ENCODE measurements around the gene SUPT6H.
A peak's percentile ranks its signal among the peaks of the same experiment; 100 is the strongest.
"Not testable (repeated sequence)": the region's sequence is repeated elsewhere in the genome, so short reads cannot be mapped to it uniquely, and the experiment has no call there.

SUPT6H gene

GRCh38 chr17:28645576-28645939, 16.4 kb upstream of the SUPT6H start:
- intact Hi-C loops (cut with DNase I): loop anchor here (1.0 to 10.0 kb wide), 2 partner anchors 17 to 69 kb away; partner anchors contain the start of genes PROCA1, RAB34, RPL23A and SUPT6H
- no peak for DNase-seq

- intact Hi-C loops (cut with DNase I): loop anchor here (10.0 kb wide), 1 partner anchor 69 kb away; the partner anchor contains the start of genes PROCA1, RAB34 and RPL23A
- DNase-seq: no peak
These were observed 15.8 kb upstream of the SUPT6H start for GRCh38 chr17:28646039-28646754.

GRCh38 chr17:28648698-28649097, 13.3 kb upstream of the SUPT6H start:
- intact Hi-C loops (cut with DNase I): loop anchor here (10.0 kb wide), 1 partner anchor 66 kb away; the partner anchor contains the start of genes PROCA1, RAB34 and RPL23A
- peak in 1 of 10 donors; percentile 29 for DNase-seq

- intact Hi-C loops (cut with DNase I): no loop called here
- peak in 1 of 10 donors; percentile 29 for DNase-seq
These were observed 6.8 kb upstream of the SUPT6H start for GRCh38 chr17:28655160-28655559.

GRCh38 chr17:28657756-28658155, 4.2 kb upstream of the SUPT6H start:
- intact Hi-C loops (cut with DNase I): no loop called here

GRCh38 chr17:28658342-28658741, 3.7 kb upstream of the SUPT6H start:
- DNase-seq; intact Hi-C loops (cut with DNase I): not testable (repeated sequence)

More at GRCh38 chr17:28657756-28658155, 4.2 kb upstream of the SUPT6H start:
- no peak for DNase-seq

GRCh38 chr17:28658766-28659496, 3.1 kb upstream of the SUPT6H start:
- DNase-seq: peak in 1 of 10 donors; percentile 69
- intact Hi-C loops (cut with DNase I): not testable (repeated sequence)

GRCh38 chr17:28659497-28659881, 2.5 kb upstream of the SUPT6H start:
- DNase-seq: peak in 1 of 10 donors; percentile 72
- intact Hi-C loops (cut with DNase I): not testable (repeated sequence)

- intact Hi-C loops (cut with DNase I): loop anchor here (1.0 kb wide), 1 partner anchor 17 kb away; the partner anchor contains the start of gene BLTP2
- DNase-seq: no peak
These were observed 473 bp downstream of the SUPT6H start for GRCh38 chr17:28662527-28662829.

- peak in 1 of 10 donors; percentile 22 for DNase-seq
- intact Hi-C loops (cut with DNase I): no loop called here
These were observed 1.7 kb downstream of the SUPT6H start for GRCh38 chr17:28663723-28664122.

- intact Hi-C loops (cut with DNase I): no loop called here
- no peak for DNase-seq
These were observed 4.0 kb downstream of the SUPT6H start for GRCh38 chr17:28665994-28666393.

GRCh38 chr17:28667870-28668269, 5.9 kb downstream of the SUPT6H start:
- intact Hi-C loops (cut with DNase I): no loop called here
- peak in 1 of 10 donors; percentile 6 for DNase-seq

- DNase-seq: no peak
- intact Hi-C loops (cut with DNase I): no loop called here
These were observed 7.9 kb downstream of the SUPT6H start for GRCh38 chr17:28669918-28670317.

- intact Hi-C loops (cut with DNase I): no loop called here
These were observed 13.5 kb downstream of the SUPT6H start for GRCh38 chr17:28675490-28675889.

GRCh38 chr17:28675980-28676379, 14.0 kb downstream of the SUPT6H start:
- no peak for DNase-seq
- intact Hi-C loops (cut with DNase I): no loop called here

More at GRCh38 chr17:28675490-28675889, 13.5 kb downstream of the SUPT6H start:
- no peak for DNase-seq

- peak in 2 of 10 donors; percentile 31 to 76 for DNase-seq
These were observed 20.6 kb downstream of the SUPT6H start for GRCh38 chr17:28682655-28683054.

GRCh38 chr17:28684963-28685362, 23.0 kb downstream of the SUPT6H start:
- DNase-seq: peak; percentile 50 to 93 (median 75)
- intact Hi-C loops (cut with DNase I): no loop called here

More at GRCh38 chr17:28682655-28683054, 20.6 kb downstream of the SUPT6H start:
- intact Hi-C loops (cut with DNase I): no loop called here

- DNase-seq: peak in 1 of 10 donors; percentile 62
- intact Hi-C loops (cut with DNase I): no loop called here
These were observed 23.4 kb downstream of the SUPT6H start for GRCh38 chr17:28685366-28685765.

GRCh38 chr17:28686296-28686695, 24.3 kb downstream of the SUPT6H start:
- intact Hi-C loops (cut with DNase I): no loop called here
- DNase-seq: no peak

GRCh38 chr17:28688481-28688880, 26.5 kb downstream of the SUPT6H start:
- DNase-seq: no peak
- intact Hi-C loops (cut with DNase I): no loop called here

GRCh38 chr17:28689011-28689410, 27.0 kb downstream of the SUPT6H start:
- intact Hi-C loops (cut with DNase I): no loop called here
- no peak for DNase-seq
